Stimulated activated CD4-positive, alpha-beta T cell treated with anti-CD3 and anti-CD28 coated beads, Interleukin-15, amount 100 ng/mL, for 48 hours (primary cell): ENCODE results near the gene MED12L.
A peak's percentile ranks its signal among the peaks of the same experiment; 100 is the strongest.

ENCODE experiments used
- DNase-seq, 2 donors: peaks; one replicate each; pipeline ENCODE4 v3.0.0-alpha.2; 2020; ENCODE audit warnings: low read depth in 2 of 2

Gene MED12L

DNA sequence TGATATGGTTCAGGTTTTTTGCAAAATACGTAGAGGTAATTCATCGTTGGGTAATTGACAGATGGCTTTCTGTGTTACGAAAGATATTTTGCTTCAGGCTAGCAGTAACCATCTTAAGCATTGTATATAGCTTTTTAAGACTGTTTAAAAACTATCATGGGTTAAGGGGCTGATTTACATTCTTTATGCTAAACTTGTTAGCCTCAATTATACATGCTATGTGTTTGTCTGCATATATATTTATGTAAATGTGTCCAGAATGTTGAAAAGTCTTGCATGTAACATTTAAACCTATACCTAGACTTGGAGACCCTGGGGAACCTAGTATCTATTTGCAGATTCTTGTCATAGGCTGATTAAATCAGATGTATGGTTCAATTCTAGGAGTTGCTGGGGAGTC, 204.0 kb downstream of the MED12L start:
- DNase-seq, result no peak

DNA sequence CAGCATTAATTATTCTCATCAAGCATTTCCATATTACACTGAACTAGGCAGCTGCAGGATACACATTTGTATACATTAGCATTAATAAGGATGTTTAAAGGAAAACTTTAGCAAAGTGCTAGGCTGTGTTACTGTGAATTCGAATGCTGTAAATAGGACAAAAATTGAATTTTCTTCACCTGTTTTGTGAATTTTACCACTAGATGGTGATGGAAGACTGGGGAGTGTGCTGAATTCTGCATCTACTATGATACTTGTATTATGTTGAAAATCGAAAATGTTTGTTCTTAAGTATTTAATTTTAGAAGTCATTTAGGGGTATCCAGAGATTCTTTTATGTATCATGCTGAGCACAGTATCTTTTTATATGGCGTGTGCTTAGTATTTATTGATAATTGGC, 205.2 kb downstream of the MED12L start:
- DNase-seq, result no peak

DNA sequence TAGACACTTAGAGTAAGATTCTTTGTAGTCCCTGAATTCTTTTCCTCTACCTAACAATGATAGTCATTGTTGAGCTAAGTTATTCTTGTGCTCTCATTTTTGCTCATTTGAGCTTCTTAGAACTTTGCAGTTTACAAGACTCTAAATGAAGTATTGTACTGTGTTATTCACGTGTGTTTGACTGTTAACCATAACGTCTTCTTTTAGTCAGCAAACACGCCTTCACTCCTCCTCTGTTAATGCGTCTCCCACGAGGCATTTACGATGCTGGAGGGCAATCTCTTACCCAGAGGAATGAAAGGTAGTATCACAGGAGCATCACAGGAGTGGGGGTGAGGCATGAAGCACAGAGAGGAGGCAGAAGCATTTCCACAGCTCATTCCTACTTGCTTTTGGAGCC, 207.7 kb downstream of the MED12L start:
- DNase-seq, result no peak

DNA sequence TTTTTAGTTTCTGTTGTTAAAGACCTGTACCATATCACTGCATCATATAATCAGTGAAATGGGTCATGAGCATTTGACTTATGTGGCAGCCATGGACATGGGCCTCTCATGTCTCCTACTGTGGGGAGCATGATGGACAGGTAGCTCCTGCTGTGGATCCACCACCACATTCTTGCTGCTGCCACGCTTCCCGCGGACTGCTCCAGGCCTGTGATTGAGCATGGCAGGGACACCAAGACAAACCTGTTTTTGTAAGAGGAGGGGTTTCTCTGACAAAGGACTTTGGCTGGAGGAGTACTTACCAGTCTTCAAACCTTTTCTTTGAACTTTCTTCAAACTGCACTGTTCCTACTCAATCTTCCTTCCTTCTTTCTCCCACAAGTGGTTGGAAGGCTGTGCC, 210.8 kb downstream of the MED12L start:
- no peak for DNase-seq

DNA sequence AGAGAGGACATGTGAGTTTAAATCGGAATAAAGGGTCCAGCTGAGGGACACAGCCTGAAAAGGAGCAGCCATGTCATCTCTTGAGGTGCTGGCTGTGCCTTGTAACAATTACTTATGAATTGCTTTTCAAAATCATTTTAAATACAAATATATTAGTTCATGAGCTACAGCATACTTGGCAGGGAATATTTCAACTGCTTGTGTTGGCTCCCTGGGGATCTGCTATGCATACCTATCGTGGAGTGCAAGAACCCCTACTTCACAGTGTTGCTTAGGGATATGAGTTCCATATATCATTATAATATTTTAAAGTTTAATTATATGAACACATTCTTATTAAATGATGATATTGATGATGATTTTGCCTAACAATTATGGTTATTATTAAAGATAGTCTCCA, 212.0 kb downstream of the MED12L start:
- DNase-seq, result no peak

DNA sequence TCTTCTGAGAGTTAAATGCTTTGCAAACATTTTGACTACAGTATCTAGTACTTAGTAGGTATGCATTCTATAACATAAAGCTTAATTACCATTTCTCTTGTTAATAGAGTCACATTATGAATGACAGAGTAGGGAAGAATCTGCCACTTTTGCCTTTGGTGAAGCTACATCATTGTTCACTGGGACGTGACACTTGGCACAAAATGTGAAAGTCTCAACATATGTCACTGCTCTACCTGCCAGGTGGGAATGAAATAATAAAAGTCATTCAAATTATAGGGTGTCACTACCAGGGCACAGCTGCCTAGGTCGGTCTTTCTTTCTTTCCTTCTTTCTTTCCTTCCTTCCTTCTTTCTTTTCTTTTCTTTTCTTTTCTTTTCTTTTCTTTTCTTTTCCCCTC, 213.5 kb downstream of the MED12L start:
- no peak for DNase-seq

DNA sequence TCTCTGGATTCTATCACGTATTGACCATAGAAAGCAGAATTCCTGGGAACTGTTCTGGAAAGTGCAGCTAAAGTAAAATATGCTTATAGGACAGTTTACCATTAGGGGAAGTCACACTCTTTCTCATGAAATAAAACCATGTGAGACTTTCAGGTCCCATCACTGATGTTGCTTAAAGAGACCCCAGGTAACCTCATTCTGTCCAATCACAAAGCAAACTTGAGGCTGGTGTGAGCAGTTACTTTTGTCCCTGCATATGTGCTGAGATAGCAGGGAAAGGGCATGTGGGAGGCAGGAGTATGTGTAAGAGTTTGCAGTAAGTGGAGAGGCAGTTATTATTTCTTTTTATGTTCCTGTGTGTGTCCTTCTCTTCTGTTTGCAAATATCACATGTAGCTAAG, 215.1 kb downstream of the MED12L start:
- no peak for DNase-seq

DNA sequence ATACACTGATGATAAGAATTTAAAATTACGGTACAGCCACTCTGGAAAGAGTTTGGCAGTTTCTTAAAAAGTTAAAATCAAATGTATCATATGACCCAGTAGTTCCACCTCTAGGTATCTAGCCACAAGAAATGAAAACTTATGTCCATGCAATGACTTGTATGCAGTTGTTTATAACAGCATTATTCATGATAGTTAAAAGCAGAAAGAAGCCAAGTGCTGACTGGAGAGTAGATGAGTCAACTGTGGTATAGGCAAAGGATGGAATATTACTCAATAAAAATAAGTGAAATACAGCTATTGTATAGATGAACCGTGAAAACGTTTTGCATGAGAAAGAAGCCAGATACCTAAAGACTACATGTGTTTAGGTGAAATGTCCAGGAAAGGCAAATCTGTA, 216.3 kb downstream of the MED12L start:
- DNase-seq, result no peak

DNA sequence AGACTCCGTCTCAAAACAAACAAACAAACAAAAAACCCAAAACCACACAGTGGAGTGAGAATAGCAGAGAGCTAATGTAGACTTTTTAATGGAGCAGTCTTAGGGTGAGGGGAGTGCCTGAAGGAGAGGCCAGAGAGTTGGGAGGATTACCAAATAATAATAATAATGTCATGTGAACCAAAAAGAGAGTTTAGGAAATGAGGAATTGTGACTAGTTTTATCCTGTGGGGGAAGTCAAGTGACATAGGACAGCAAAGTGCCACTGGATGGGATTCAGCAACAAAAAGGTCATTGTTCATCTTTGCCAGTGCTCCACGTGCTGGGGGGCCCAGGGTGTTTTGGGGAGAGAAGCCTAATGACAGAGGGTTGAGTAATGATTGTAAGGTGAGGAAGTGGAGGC, 218.3 kb downstream of the MED12L start:
- DNase-seq, result no peak

DNA sequence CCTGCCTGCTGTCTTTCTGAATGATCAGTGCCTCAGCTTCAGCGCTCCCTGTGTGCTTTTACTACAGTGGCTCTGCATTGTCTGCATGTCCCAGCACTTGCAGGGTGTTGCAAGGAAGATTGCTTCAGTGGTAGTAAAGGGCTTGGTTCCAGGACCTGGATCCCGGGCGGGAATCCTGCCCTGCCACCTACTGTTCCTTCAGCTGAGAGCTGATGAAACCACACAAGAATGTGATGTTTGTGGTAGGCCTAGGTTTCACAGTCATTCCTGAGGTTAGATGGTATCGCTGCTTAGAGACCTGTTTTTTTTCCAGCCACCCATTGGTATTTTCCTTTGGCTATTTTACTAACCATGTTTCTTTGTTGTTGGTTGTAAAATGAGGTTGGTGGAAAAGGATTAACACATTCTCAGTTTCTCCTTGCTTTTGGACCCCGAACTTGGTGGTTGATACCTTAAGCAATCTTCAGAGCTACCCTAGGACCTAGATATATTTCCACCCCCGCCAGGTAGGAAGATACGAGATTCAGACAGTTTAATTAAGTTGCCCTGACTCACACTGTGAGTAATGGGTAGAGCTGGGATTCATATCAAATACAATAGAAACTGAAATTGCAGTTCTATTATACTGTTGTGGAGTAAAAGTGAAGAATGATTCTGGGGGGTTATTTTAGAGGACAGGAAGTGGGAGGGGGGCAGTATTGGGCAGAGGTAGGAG, 219.8 kb downstream of the MED12L start:
- DNase-seq, result peak; percentile 10 to 33

DNA sequence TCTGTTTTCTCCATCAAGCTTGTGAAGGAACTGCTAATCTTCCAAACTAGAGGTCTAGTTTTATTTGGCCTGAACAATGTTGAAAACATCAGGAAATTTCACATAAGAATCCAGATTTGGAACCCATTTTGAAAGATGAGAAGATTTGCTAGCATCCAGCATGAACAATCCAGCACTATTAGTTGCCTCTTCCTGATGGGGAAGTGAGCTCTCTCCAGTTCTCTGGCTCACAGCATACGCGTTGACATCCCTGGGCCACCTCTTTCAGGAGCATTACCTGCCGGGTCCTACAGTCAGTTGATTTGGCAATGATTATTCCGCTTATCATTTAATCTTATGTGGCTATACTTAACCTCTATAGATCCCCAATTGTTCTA, 220.3 kb downstream of the MED12L start:
- DNase-seq, result no peak

DNA sequence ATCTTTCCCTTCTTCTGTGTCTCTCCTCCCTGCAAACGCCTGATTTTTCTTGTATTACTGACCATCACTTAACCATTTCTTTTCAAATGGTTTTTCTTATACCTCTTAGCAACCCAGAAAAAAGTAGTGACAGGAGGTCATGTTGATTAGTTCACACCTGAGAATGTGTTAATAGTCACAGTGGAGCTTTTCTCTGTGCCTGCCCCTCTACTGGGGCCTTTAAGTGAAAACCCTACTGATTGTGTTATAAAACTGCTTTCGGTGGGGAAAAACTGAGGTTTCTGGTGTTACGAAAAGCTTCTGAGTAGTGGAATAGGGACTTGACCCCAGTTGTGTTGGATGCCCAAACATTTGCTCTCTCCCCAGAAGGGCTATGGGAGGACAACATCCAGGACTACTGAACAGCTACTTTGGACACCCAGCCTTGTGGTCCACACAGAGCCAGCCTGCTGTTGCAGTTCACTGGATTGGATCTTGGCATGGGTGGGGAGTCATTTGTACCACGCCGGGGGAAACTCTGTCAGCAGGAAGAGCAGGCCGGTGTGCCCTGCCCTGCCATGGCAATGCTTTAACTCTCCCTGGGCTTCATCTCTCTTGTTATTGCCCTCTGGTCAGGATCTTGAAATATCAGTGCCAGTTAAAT, 220.8 kb downstream of the MED12L start:
- no peak for DNase-seq

DNA sequence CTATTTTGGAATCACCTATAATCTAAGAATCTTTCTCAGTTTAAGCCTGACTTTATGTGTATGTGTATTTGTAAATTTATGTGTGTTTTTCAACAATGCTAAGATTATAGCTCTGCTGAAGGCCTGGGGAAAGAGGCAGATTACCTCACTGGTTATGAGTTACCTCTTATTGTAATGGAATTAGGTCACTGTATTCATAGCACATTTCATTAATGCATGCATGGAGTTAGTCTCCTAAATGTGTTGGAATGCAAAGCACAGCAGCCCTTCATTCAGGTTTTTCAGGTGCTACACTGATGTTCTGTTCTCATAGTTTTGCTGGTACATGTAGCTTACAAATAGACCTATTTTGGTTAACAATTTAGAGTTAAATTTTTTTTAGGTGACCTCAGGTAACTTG, 221.7 kb downstream of the MED12L start:
- DNase-seq, result no peak

DNA sequence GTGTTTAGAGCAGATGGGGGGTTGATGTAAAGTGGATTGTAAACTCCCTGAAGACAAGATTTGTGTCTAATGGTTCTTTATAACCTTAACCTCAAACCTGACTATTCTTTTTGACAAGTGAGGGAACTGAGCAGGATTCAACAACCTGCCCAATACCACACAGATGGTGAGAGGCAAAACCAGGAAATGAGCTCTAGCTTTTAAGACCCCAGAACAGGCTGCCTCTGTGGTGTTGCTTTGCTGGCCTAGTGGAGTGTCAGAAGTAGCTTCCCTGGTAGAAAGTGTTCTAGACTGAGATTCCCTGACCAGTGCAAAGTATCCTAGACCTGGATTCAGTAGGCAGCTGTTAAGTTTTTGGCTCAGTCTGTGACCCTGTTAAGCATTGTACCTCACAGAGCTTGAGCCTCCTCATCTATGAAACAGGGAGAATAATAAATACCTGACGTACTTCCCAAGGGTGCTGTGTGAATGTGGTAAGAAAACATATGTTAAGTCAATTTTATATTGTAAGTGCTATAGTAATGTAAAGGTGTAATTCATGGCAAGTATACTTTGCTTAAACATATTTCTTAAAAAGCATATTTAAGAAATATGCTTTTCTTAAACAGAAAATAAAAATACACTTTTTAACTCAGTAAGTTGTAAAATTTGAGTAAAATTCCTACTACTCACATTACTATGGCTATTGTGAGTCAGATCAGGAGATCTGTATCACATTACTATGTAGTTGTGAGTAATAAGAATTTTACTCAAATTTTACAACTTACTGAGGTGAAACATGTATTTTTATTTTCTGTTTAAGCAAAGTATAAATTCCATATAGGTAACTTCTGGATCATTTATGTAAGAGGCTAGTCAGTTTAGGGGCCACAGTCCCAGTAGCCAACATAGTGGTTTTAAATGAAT, 222.4 kb downstream of the MED12L start:
- no peak for DNase-seq

DNA sequence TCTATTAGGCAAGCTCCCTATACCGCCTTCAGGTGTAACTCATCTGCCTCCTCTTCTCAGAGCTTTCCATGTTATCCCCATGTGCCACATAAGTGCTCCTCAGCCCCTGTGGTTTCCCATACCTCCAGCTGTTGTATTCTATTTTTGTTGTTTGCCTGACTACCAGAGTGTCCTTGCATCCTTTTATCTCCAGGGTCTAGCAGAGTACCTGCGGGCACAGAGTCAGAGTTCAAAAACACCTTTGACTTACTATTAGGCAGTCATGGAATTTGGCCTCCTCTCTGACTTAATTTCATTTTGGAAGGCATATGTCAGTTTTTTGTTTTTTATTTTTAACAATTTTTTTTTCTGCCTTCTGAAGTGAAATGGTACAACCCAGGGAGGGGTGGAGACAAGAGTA, 224.1 kb downstream of the MED12L start:
- no peak for DNase-seq

DNA sequence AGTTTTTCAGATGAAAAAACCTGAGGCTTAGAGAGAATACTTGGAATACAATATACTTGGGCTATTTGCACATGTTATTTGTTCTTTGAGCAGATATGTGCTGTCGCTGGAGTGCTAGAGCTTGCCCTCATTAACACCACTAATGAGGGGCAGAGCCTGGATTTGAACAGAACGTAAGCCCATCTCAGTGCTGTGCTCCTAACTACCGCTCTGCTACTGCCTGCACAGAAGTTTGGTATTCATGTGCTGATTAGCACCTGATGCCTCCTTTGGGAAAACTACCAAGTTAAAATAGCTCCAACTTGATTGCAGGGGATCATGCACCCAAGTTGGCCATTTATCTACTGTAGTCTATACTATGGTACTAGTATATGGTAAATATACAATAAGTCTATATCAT, 227.5 kb downstream of the MED12L start:
- no peak for DNase-seq

DNA sequence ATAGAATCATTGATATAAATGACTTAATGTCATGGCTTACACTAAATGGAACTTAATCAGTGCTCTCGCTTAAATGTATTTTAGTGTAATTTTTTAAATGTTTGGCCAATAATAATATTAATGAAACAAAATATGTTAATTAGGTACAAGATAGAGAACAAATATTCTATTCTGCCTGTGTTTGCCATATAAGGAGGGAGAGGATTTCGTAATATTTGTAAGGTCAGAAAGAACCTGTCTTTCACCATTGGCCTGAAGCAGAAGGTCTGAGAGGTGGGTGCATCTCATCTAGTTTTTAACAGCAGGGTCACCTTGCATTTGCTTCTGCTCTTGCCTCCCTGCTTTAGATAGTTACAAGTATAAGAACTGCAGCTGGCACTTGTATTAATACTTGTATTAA, 228.7 kb downstream of the MED12L start:
- DNase-seq, result no peak

DNA sequence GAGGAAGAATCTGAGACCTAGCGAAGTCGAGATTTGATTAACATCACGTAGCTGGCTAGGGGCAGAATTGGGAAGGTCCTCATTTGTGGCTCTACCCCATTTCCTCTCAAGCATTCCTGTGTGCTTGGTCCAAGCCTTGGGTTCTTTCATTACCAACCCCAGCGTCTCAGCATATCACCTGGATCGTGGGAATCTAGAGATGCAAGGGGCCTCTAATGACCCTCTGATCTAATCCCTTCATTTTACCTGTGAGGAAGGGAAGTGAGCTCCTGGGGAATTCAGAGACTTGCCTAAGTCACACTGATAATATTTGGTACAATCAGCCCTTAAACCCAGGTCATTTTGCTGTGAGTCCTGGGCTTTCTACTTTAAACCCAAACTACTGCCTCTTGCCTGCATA, 229.1 kb downstream of the MED12L start:
- no peak for DNase-seq

DNA sequence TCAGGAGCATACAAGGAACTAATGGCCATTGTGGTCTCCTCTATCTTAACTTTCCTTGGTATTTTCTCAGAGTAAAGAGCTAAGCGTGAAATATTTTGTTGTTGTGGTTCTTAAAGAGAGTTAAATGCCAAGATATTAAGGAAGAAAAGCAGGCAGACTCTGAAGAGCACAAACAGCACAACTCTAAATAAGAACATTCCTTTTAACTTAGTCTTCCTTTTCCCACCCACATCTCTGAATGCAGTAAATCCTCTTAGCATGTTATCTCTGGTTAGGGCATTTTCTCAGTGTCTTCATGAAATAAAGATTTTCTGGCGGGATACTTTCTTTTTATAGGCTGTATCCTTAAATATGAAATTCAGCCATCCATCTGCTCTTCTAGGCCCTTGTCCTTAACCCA, 229.7 kb downstream of the MED12L start:
- DNase-seq, result no peak

DNA sequence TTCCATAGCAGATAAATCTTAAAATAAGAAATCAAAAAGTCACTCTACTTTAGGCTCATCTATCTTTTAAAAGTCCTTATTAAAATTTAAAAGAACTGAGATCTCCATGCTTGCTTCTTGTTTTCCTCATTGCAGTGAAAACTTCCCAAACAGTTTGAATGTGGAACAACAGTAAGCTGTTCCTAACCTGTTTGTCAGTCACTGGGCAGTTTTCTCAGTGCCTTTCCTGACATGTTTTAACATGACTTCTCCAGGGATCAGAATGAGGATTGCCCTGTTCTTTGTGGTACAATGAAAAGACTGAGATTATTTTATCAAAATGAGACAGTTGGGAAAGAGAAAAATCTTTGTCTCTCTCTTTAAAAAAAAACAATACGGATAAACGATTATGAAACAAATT, 230.4 kb downstream of the MED12L start:
- no peak for DNase-seq

DNA sequence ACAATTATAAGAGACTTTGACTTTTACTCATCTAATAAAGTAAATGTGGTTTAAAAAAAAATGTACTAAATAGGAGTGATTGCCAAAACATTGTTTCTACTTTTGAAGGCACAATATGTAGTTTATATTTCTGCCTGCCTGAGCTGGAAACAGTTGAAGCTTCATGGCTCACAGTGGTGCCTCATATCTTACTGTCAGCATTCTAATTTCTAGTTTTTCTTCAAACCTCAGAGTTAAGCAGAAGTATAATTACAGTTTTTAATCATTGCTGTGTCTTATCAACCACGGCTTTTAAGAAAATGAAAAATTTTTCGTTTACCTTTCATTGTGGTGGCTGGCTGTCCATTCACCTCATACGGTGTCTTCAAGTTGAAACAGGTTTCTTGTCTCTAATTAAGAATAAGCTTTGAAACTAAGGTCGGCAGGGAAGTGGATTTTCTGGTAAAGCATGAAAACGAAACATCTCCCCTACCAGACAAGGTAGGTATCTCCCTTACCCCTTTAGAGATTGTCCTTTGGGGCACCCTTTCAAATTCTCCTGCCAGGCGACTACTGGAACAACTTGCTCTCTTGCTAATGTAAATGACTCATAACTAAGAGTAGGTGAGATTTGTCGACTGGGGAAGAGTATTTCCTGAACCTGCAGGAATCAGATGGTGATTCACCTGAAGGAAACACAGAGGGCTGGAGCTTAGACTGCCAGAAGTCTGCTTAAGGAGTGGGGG, 231.0 kb downstream of the MED12L start, which contains the start of gene GPR87:
GPR87 (minus strand) TSS at position 554 of the 725 bp plus-strand sequence. CDS start 16,720 bp downstream, outside the sequence.
- DNase-seq, result peak in 1 of 2 donors; percentile 33

DNA sequence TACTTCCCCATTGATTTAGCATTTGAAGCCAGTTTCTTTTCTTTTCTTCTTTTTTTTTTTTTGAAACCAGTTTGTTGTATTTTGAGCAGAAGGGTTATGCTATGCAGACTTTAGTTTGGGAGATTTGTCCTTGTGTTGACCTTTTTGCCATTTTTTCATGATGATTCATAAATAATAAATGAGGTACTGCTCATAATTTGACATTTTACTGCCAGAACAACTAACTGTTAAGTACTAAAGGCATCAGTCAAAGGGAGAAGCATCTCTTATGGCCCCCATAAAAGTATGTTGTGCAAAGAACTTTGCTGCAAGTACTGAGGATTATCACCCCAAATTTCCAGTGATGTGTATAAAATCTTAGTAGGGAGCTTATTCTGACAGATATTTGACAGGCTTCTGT, 232.8 kb downstream of the MED12L start:
- no peak for DNase-seq
